Epithelial cell of esophagus (primary cell): ENCODE measurements around the gene RGS2.

Source experiments
- DNase-seq: peaks from one replicate; pipeline ENCODE4 v3.0.0; 2010; ENCODE audit warnings: low read depth
- H3K4me3 ChIP-seq: 2 replicates; pipeline ENCODE4 v1.5.1; 2011; ENCODE audit warnings: mild to moderate bottlenecking, low read length, control low read depth
- CTCF ChIP-seq: IDR thresholded peaks from 2 replicates; pipeline ENCODE4 v1.5.1; 2011; ENCODE audit warnings: low read depth, mild to moderate bottlenecking, low read length, control low read depth, inconsistent platforms; ENCODE audit not compliant: insufficient read depth; ENCODE audit errors: missing control alignments

The RGS2 gene

GRCh38 chr1:192766009-192766625 lies 42.7 kb upstream of the RGS2 start:
- no peak overlapping the region for H3K4me3 ChIP-seq
- DNase-seq = peak; percentile 69
- TF ChIP-seq CTCF = no peak

- no peak for TF ChIP-seq CTCF
- no peak overlapping the region for H3K4me3 ChIP-seq
- DNase-seq = no peak
Measured at GRCh38 chr1:192766876-192767275, 42.0 kb upstream of the RGS2 start.

- no peak for TF ChIP-seq CTCF
Measured at GRCh38 chr1:192767798-192768197, 41.0 kb upstream of the RGS2 start.

GRCh38 chr1:192768463-192768862 lies 40.4 kb upstream of the RGS2 start:
- no peak for TF ChIP-seq CTCF
- H3K4me3 ChIP-seq = no peak overlapping the region
- no peak for DNase-seq

More at GRCh38 chr1:192767798-192768197, 41.0 kb upstream of the RGS2 start:
- no peak overlapping the region for H3K4me3 ChIP-seq
- DNase-seq = no peak

- no peak for TF ChIP-seq CTCF
- no peak for DNase-seq
- no peak overlapping the region for H3K4me3 ChIP-seq
Measured at GRCh38 chr1:192771341-192771740, 37.5 kb upstream of the RGS2 start.

- no peak overlapping the region for H3K4me3 ChIP-seq
- no peak for DNase-seq
- no peak for TF ChIP-seq CTCF
Measured at GRCh38 chr1:192775631-192776030, 33.2 kb upstream of the RGS2 start.

- DNase-seq = no peak
- no peak overlapping the region for H3K4me3 ChIP-seq
- TF ChIP-seq CTCF = no peak
Measured at GRCh38 chr1:192776206-192776605, 32.6 kb upstream of the RGS2 start.
